Jurkat, Clone E6-1 (cell line): ENCODE results near the gene PID1.
A peak's percentile ranks its signal among the peaks of the same experiment; 100 is the strongest.

Source experiments
- DNase-seq: peaks from one replicate; pipeline ENCODE4 v3.0.0-alpha.2; 2011; ENCODE audit warnings: low read depth, low spot score
- H3K4me3 ChIP-seq: 2 replicates; pipeline ENCODE4 v1.5.1; 2011; ENCODE audit warnings: mild to moderate bottlenecking, low read length, control low read depth, moderate library complexity

PID1 gene

GRCh38 chr2:229137639-229138038 lies 133.4 kb downstream of the PID1 start:
- no peak for DNase-seq
- no peak overlapping the region for H3K4me3 ChIP-seq

- no peak for DNase-seq
- H3K4me3 ChIP-seq = no peak overlapping the region
These were observed 134.0 kb downstream of the PID1 start for GRCh38 chr2:229137066-229137465.

- peak; percentile 4 for DNase-seq
- no peak overlapping the region for H3K4me3 ChIP-seq
These were observed 137.8 kb downstream of the PID1 start for GRCh38 chr2:229133155-229133772.

GRCh38 chr2:229132236-229132635 lies 138.9 kb downstream of the PID1 start:
- no peak overlapping the region for H3K4me3 ChIP-seq
- no peak for DNase-seq

GRCh38 chr2:229130522-229130921 lies 140.6 kb downstream of the PID1 start:
- no peak overlapping the region for H3K4me3 ChIP-seq
- DNase-seq = no peak

GRCh38 chr2:229129738-229130371 lies 141.2 kb downstream of the PID1 start:
- no peak overlapping the region for H3K4me3 ChIP-seq
- DNase-seq = no peak

- DNase-seq = no peak
These were observed 143.6 kb downstream of the PID1 start for GRCh38 chr2:229127471-229127870.

GRCh38 chr2:229126066-229126465 lies 145.0 kb downstream of the PID1 start:
- no peak overlapping the region for H3K4me3 ChIP-seq
- no peak for DNase-seq

More at GRCh38 chr2:229127471-229127870, 143.6 kb downstream of the PID1 start:
- no peak overlapping the region for H3K4me3 ChIP-seq

GRCh38 chr2:229124136-229124535 lies 147.0 kb downstream of the PID1 start:
- no peak for DNase-seq
- no peak overlapping the region for H3K4me3 ChIP-seq

- no peak for DNase-seq
- no peak overlapping the region for H3K4me3 ChIP-seq
These were observed 152.2 kb downstream of the PID1 start for GRCh38 chr2:229118927-229119326.

GRCh38 chr2:229118336-229118735 lies 152.8 kb downstream of the PID1 start:
- no peak overlapping the region for H3K4me3 ChIP-seq
- DNase-seq = no peak

- DNase-seq = no peak
- no peak overlapping the region for H3K4me3 ChIP-seq
These were observed 159.3 kb downstream of the PID1 start for GRCh38 chr2:229111744-229112143.

GRCh38 chr2:229109195-229109594 lies 161.9 kb downstream of the PID1 start:
- H3K4me3 ChIP-seq = no peak overlapping the region

GRCh38 chr2:229107601-229108000 lies 163.5 kb downstream of the PID1 start:
- no peak overlapping the region for H3K4me3 ChIP-seq

More at GRCh38 chr2:229109195-229109594, 161.9 kb downstream of the PID1 start:
- DNase-seq = no peak

GRCh38 chr2:229104974-229105387 lies 166.1 kb downstream of the PID1 start:
- no peak for DNase-seq
- no peak overlapping the region for H3K4me3 ChIP-seq

More at GRCh38 chr2:229107601-229108000, 163.5 kb downstream of the PID1 start:
- no peak for DNase-seq

GRCh38 chr2:229104025-229104424 lies 167.1 kb downstream of the PID1 start:
- DNase-seq = no peak
- no peak overlapping the region for H3K4me3 ChIP-seq

- H3K4me3 ChIP-seq = no peak overlapping the region
- DNase-seq = no peak
These were observed 169.8 kb downstream of the PID1 start for GRCh38 chr2:229101314-229101713.

GRCh38 chr2:229099231-229099630 lies 171.9 kb downstream of the PID1 start:
- no peak for DNase-seq
- no peak overlapping the region for H3K4me3 ChIP-seq

GRCh38 chr2:229098801-229099200 lies 172.3 kb downstream of the PID1 start:
- no peak for DNase-seq
- no peak overlapping the region for H3K4me3 ChIP-seq

- no peak for DNase-seq
- no peak overlapping the region for H3K4me3 ChIP-seq
These were observed 174.5 kb downstream of the PID1 start for GRCh38 chr2:229096409-229097066.
